DOHH2 (cell line): Measurements from ENCODE around the gene CHMP6.

ENCODE experiments used
- H3F3A ChIP-seq: fragments of 200-600 bp; sonication (generic), shearing (Covaris generic); 2 replicates; pipeline ENCODE4 v1.6.0; 2016; ENCODE audit warnings: antibody characterized with exemption, mild to moderate bottlenecking; ENCODE audit not compliant: control insufficient read depth, insufficient read depth
- H3K27ac ChIP-seq: fragments of 200-600 bp; sonication (generic); 2 replicates; pipeline ENCODE4 v1.5.1; 2014; ENCODE audit warnings: low read depth, mild to moderate bottlenecking, low read length, moderate library complexity
- H3K27me3 ChIP-seq: fragments of 200-600 bp; sonication (generic); 2 replicates; pipeline ENCODE4 v1.6.1; 2014; ENCODE audit warnings: mild to moderate bottlenecking, low read length, mixed read lengths; ENCODE audit not compliant: control insufficient read depth
- H3K36me3 ChIP-seq: fragments of 200-600 bp; sonication (generic); 2 replicates; pipeline ENCODE4 v1.6.1; 2014; ENCODE audit warnings: mild to moderate bottlenecking, low read length, moderate library complexity, mixed read lengths; ENCODE audit not compliant: control insufficient read depth
- H3K4me1 ChIP-seq: fragments of 200-600 bp; sonication (generic); 2 replicates; pipeline ENCODE4 v1.6.1; 2014; ENCODE audit warnings: mild to moderate bottlenecking, low read length, mixed read lengths; ENCODE audit not compliant: control insufficient read depth
- H3K4me2 ChIP-seq: fragments of 200-600 bp; sonication (generic); 2 replicates; pipeline ENCODE4 v1.6.0; 2014; ENCODE audit warnings: mild to moderate bottlenecking, low read length, moderate library complexity
- H3K4me3 ChIP-seq: fragments of 200-600 bp; sonication (generic); 2 replicates; pipeline ENCODE4 v1.5.1; 2014; ENCODE audit warnings: mild to moderate bottlenecking, low read length, mixed read lengths
- H3K79me2 ChIP-seq: fragments of 200-600 bp; sonication (generic); 2 replicates; pipeline ENCODE4 v1.6.1; 2014; ENCODE audit warnings: mild to moderate bottlenecking, low read length, mixed read lengths; ENCODE audit not compliant: control insufficient read depth
- H3K9me2 ChIP-seq: fragments of 200-600 bp; sonication (generic); replicated peaks from 2 replicates; pipeline ENCODE4 v1.6.1; 2014; ENCODE audit warnings: mild to moderate bottlenecking, low read length, mixed read lengths; ENCODE audit not compliant: control insufficient read depth
- H3K9me3 ChIP-seq: fragments of 200-600 bp; sonication (generic); 2 replicates; pipeline ENCODE4 v1.6.1; 2014; ENCODE audit warnings: antibody characterized with exemption, low read length, mixed read lengths; ENCODE audit not compliant: control insufficient read depth, insufficient read depth
- H4K20me1 ChIP-seq: fragments of 200-600 bp; sonication (generic); 2 replicates; pipeline ENCODE4 v1.6.0; 2014; ENCODE audit warnings: low read depth, mild to moderate bottlenecking, antibody characterized with exemption, low read length, moderate library complexity; ENCODE audit not compliant: control insufficient read depth, insufficient read depth
- EZH2phosphoT487 ChIP-seq: fragments of 200-600 bp; sonication (generic); IDR thresholded peaks from 2 replicates; pipeline ENCODE4 v1.6.1; 2017; ENCODE audit warnings: borderline replicate concordance, mild to moderate bottlenecking, antibody characterized with exemption, low read length, moderate library complexity, mixed read lengths
- TF ChIP-seq, protein P1 (sequence below): fragments of 200-600 bp; sonication (generic); IDR thresholded peaks from one replicate; pipeline ENCODE4 v1.5.1; 2014; ENCODE audit warnings: antibody characterized with exemption, mild to moderate bottlenecking, low read depth, low read length; ENCODE audit not compliant: poor library complexity, severe bottlenecking

The CHMP6 gene

DNA sequence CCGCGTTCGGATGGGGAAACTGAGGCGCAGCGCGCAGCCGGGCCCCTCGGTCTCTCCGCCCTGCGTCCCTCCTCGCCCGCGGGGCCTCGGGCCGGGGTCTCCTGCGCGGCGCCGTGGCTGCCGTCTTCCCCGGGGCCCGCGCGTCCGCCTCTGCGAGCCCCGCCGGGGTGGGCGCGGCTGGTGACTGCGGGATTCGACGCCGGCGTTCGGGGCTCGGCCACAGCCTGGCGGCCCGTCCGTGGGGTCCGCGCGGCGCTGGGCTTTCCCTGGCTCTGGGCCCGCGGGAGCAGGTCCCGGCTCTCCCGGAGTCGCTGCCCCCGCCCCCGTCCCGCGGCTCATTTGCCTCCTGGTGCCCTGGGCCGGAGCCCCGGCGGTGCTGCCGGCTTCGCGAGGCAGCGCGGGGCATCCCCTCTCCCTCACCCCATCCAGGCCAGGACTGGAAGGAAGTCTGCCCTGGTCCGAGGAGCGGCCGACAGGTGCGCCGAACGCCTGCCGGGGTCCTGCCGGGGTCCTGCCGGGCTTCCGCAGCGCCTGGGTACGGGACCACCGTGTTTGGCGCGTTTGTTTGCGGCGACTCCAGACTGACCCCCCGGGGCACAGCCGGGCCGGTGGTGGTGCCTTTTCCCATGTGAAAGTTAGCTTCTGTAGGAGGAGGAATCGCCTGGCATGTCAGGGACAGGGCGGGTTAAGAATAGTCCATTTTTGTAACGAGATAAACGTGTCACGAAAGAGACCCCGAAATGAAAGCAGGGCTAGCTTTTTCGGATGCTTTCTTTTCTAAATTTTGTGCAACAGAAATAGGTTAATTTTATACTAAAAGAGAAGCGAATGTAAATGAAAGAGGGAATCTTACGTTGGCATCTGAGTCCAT is 671 bp downstream of the CHMP6 start:
- peaks cover 24% of the 10 kb centered on the region for H3K27me3 ChIP-seq
- H3F3A ChIP-seq, result no peaks in the 10 kb centered on the region
- H4K20me1 ChIP-seq, result no peaks in the 10 kb centered on the region
- H3K4me2 ChIP-seq, result peak overlapping the region; percentile 86
- H3K4me3 ChIP-seq, result peak overlapping the region; percentile 82
- peaks cover 9% of the 10 kb centered on the region for H3K36me3 ChIP-seq
- H3K9me2 ChIP-seq, result no peaks in the 10 kb centered on the region
- H3K4me1 ChIP-seq, result peaks cover 26% of the 10 kb centered on the region
- peaks cover 15% of the 10 kb centered on the region for H3K79me2 ChIP-seq
- no peak overlapping the region for H3K27ac ChIP-seq
- H3K9me3 ChIP-seq, result no peaks in the 10 kb centered on the region
- TF ChIP-seq, protein P1, sequence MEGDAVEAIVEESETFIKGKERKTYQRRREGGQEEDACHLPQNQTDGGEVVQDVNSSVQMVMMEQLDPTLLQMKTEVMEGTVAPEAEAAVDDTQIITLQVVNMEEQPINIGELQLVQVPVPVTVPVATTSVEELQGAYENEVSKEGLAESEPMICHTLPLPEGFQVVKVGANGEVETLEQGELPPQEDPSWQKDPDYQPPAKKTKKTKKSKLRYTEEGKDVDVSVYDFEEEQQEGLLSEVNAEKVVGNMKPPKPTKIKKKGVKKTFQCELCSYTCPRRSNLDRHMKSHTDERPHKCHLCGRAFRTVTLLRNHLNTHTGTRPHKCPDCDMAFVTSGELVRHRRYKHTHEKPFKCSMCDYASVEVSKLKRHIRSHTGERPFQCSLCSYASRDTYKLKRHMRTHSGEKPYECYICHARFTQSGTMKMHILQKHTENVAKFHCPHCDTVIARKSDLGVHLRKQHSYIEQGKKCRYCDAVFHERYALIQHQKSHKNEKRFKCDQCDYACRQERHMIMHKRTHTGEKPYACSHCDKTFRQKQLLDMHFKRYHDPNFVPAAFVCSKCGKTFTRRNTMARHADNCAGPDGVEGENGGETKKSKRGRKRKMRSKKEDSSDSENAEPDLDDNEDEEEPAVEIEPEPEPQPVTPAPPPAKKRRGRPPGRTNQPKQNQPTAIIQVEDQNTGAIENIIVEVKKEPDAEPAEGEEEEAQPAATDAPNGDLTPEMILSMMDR, result no peak

DNA sequence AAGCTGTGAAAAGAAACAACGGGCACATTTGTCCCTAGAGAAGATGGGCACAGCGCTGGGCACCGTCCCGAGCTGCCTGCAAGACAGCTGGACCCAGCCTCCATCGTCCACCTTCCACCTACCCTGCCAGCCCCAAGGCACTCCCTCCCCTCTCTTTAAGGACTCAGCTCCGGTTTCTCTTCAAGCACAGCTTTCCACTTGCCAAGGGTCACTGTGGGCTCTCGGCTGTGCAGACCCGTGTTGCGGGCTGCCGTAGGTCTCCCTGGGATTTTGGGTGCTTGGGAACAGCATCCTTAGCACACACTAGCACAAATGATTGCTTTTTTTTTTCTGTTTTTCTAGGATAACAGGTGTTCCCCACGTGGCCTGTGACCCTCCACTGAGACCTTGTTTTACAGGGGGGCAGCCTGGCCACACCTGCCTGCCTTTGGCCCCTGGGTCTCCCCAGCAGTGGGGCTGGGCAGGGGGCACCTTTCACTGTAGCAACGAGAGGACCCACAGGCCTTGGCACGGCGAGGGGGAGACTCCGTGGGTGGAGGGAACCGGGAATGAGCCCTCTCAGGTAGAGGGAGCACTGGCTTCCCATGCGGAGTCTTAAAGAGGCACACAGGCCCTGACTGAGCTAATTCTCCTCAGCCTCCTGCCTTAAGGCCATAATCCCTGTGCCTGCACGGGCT is 1.4 kb downstream of the CHMP6 start:
- H3K4me2 ChIP-seq, result peak overlapping the region; percentile 86
- H3K4me3 ChIP-seq, result peak overlapping the region; percentile 82
- H3K9me3 ChIP-seq, result no peaks in the 10 kb centered on the region
- no peaks in the 10 kb centered on the region for H3K9me2 ChIP-seq
- peaks cover 10% of the 10 kb centered on the region for H3K36me3 ChIP-seq
- no peak for TF ChIP-seq EZH2phosphoT487
- TF ChIP-seq, protein P1, result no peak
- peaks cover 26% of the 10 kb centered on the region for H3K4me1 ChIP-seq
- no peak overlapping the region for H3K27ac ChIP-seq
- peaks cover 15% of the 10 kb centered on the region for H3K79me2 ChIP-seq
- peaks cover 17% of the 10 kb centered on the region for H3K27me3 ChIP-seq
- no peaks in the 10 kb centered on the region for H4K20me1 ChIP-seq
- H3F3A ChIP-seq, result no peaks in the 10 kb centered on the region

DNA sequence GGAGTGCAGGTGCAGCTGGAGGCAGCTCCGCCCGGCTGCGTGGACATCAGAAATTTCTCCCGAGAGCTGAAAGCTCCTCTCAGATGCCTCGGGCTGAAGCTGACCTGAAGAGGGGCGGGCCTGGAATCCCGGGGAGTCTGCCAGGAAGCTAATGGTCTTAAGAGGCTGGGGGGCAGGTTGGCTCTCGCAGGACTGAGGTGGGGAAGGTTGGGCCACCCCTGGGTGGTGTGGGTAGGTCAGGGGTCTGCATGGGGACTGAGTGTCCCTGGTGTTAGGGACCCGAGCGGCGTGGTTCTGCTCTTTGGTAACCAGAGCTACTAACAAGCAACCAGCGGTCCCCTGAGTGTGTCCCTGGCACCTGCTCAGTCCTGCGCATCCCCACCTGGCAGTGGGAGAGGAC is 3.5 kb downstream of the CHMP6 start:
- Histone ChIP-seq H3F3A (no peaks in the 10 kb centered on the region), H3K27ac (no peak overlapping the region)
- TF ChIP-seq EZH2phosphoT487, result no peak
- TF ChIP-seq, protein P1, result no peak

More for the DNA sequence above, 3.5 kb downstream of the CHMP6 start:
- Histone ChIP-seq H3K36me3 (peaks cover 16% of the 10 kb centered on the region), H3K79me2 (peaks cover 15% of the 10 kb centered on the region), H3K9me3 (no peaks in the 10 kb centered on the region), H3K4me2 (no peak overlapping the region), H3K27me3 (peaks cover 1% of the 10 kb centered on the region; the same call in 1 of the 2 replicates), H3K4me3 (no peak overlapping the region), H3K4me1 (peaks cover 15% of the 10 kb centered on the region), H4K20me1 (no peaks in the 10 kb centered on the region), H3K9me2 (no peaks in the 10 kb centered on the region)
